DOHH2 (cell line): ENCODE measurements around the gene TRAF5.

ENCODE experiments used
- CTCF ChIP-seq: fragments of 200-600 bp; sonication (generic); IDR thresholded peaks from one replicate; pipeline ENCODE4 v1.5.1; 2014; ENCODE audit warnings: antibody characterized with exemption, mild to moderate bottlenecking, low read depth, low read length; ENCODE audit not compliant: poor library complexity, severe bottlenecking
- EZH2phosphoT487 ChIP-seq: fragments of 200-600 bp; sonication (generic); IDR thresholded peaks from 2 replicates; pipeline ENCODE4 v1.6.1; 2017; ENCODE audit warnings: borderline replicate concordance, mild to moderate bottlenecking, antibody characterized with exemption, low read length, moderate library complexity, mixed read lengths

GRCh38 chr1:211318576-211319280 lies 7.9 kb upstream of the TRAF5 start:
- TF ChIP-seq CTCF, result no peak
- TF ChIP-seq EZH2phosphoT487, result no peak
